BE2C (cell line): ENCODE data around the gene TES.

Experiments used
- DNase-seq: peaks from one replicate; pipeline ENCODE4 v3.0.0-alpha.2; 2020
- H3K27me3 ChIP-seq: fragments of 250-450 bp; sonication (Bioruptor Pico); 2 replicates; pipeline ENCODE4 v1.5.1; 2020; ENCODE audit warnings: mild to moderate bottlenecking
- H3K36me3 ChIP-seq: fragments of 250-450 bp; sonication (Bioruptor Pico); 2 replicates; pipeline ENCODE4 v1.5.1; 2020; ENCODE audit warnings: mild to moderate bottlenecking
- H3K4me1 ChIP-seq: fragments of 250-450 bp; sonication (Bioruptor Pico); 2 replicates; pipeline ENCODE4 v1.5.1; 2020
- H3K4me3 ChIP-seq: 2 replicates; pipeline ENCODE4 v1.5.1; 2011; ENCODE audit warnings: low read depth, low read length
- H3K9me3 ChIP-seq: fragments of 250-450 bp; sonication (Bioruptor Pico); 2 replicates; pipeline ENCODE4 v1.5.1; 2020
- CTCF ChIP-seq: IDR thresholded peaks from 2 replicates; pipeline ENCODE4 v1.5.1; 2012; ENCODE audit warnings: mild to moderate bottlenecking, low read depth, low read length

TES gene

DNA sequence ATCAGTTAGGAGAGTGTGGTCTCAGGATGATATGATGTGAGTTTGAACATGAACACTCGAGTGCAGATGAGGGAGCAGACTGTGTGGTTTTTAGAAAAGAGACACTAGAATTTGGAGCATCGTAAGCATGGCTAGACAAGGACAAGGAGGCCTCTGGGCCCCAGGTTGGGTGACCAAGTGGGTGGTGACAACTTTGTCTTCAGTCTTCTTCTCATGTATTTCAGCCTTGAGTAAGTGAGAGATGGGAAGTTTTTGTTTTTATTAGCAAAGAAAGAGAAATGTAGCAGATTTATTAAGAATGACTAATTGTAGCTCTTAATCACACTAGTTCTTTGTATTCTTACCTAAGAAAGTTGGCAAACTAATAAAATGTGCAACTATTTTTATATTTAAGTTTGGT lies 16.3 kb downstream of the TES start:
- Histone ChIP-seq H3K36me3 (no peaks in the 10 kb centered on the region), H3K4me3 (no peak overlapping the region), H3K27me3 (no peaks in the 10 kb centered on the region), H3K9me3 (no peaks in the 10 kb centered on the region), H3K4me1 (no peaks in the 10 kb centered on the region)
- no peak for DNase-seq
- TF ChIP-seq CTCF = no peak

- no peak overlapping the region for H3K4me3 ChIP-seq
- H3K4me1 ChIP-seq = no peaks in the 10 kb centered on the region
- no peaks in the 10 kb centered on the region for H3K27me3 ChIP-seq
- H3K9me3 ChIP-seq = no peaks in the 10 kb centered on the region
- no peak for TF ChIP-seq CTCF
- no peak for DNase-seq
- H3K36me3 ChIP-seq = no peaks in the 10 kb centered on the region
Measured at GRCh38 chr7:116227678-116228239, 17.4 kb downstream of the TES start.

- TF ChIP-seq CTCF = no peak
- Histone ChIP-seq H3K4me1 (no peaks in the 10 kb centered on the region), H3K4me3 (no peak overlapping the region), H3K27me3 (no peaks in the 10 kb centered on the region), H3K36me3 (no peaks in the 10 kb centered on the region), H3K9me3 (no peaks in the 10 kb centered on the region)
- no peak for DNase-seq
Measured at GRCh38 chr7:116228241-116228640, 17.9 kb downstream of the TES start.

DNA sequence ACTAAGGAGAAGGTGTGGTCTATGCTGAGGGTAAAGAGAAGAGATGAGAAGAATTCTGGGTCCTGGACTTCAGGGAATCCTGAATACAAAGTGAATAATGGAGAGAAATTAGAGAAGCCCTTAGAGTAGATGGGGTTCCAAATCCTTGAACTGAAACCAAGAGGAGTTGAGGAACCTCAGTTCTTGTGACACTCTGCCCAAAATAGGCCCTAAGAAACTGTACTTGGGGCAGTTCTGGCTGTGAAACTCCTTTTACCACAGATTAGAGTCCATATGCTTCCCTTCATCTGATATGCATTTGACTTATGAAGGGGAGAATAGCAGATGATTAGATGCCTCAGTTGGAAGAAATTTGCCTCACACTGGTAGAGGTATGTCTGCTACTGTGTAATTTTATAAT lies 19.0 kb downstream of the TES start:
- no peak for DNase-seq
- Histone ChIP-seq H3K4me1 (no peaks in the 10 kb centered on the region), H3K27me3 (no peaks in the 10 kb centered on the region), H3K9me3 (no peaks in the 10 kb centered on the region), H3K36me3 (no peaks in the 10 kb centered on the region), H3K4me3 (no peak overlapping the region)
- TF ChIP-seq CTCF = no peak

DNA sequence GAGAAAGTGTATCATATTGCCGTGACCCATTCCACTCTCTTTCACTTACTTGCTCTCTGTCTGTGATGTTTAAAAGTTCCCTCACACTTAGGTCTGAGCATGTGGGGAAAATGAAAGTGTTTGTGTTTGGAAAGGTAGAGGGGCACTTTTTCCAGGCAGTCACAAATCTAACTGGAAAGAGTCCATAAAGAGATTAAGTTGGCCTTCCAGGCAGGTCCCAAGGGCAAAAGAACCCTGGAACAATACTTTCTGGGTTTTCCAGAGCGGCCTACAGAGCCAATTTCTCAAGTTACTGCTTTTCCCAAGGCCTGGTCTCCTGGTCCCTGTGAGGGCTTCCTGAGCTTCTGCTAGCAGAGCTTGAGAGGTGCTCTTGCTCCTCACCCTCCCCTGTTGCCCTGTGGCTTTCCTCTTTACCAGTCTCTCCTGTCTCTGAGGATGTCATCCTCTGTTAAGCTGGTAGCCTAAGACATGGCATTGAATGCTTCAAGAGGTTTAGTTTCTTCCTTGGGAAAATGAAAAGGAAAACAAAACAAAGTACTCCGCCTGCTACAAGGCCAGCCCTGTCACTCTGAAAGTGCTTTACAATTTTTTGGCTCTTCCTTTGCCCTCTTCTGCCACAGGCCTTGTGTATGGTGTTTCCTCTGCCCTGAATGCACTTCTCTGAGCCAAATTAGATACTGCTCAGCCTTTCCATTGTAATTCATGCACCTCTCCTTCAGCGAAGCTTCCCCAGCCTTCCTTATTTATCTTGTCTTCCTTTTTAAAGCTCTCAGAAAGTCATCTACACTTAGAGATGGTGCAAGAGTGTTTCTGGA lies 20.1 kb downstream of the TES start:
- Histone ChIP-seq H3K4me1 (no peaks in the 10 kb centered on the region), H3K9me3 (no peaks in the 10 kb centered on the region), H3K27me3 (no peaks in the 10 kb centered on the region), H3K36me3 (no peaks in the 10 kb centered on the region), H3K4me3 (no peak overlapping the region)
- DNase-seq = no peak
- TF ChIP-seq CTCF = no peak

- Histone ChIP-seq H3K27me3 (no peaks in the 10 kb centered on the region), H3K4me1 (no peaks in the 10 kb centered on the region), H3K36me3 (no peaks in the 10 kb centered on the region), H3K4me3 (no peak overlapping the region), H3K9me3 (no peaks in the 10 kb centered on the region)
- DNase-seq = no peak
- no peak for TF ChIP-seq CTCF
Measured at GRCh38 chr7:116231543-116231942, 21.2 kb downstream of the TES start.
